ENCODE results near the gene PIGU. TPM values are rescaled to one million over a fixed set of nuclear protein-coding genes. Genes with fewer than 3 reads are reported as not detected.

The PIGU gene
- total RNA-seq, 1 experiment from 2014 or later: 32.8 TPM

DNA sequence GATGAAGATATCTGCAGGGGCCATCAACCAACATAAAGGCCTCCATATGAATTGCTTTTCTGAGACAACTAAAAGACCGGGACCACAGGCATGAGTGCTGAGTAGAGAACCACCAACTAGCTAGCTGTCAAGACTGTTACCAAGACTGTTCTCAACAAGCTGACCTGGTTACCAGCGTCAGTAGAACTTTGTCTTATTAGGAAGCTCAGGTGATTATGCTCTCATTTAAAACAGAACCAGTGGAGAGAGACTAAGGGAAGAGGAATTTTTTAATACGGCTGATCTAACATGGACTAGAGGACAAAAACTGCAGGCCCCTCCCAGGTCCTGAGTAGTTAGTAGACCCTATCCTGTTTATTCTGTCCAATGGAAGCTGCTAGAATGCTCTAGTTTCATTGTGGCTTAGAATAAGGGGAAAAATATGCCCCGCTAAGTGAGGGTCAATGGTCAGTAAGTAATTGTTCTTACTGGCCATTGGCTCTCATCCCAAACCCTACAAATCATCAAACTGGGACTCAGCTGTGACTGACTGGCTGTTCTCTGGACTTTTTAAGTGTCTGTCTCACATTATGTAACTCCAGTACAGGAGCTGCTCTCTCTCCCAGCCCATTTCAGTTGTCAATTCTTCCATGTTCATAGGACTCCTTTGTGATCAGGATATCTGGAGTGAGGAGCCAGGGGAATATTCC lies 164.5 kb downstream of the PIGU start:
- Histone ChIP-seq H3K27me3 (ENCODE audit: insufficient read depth, low read length) (no peaks in the 10 kb centered on the region), H2BK5ac (ENCODE audit: insufficient read length, low read length) (no peak overlapping the region), H3K79me2 (ENCODE audit: insufficient read depth, low read length) (no peaks in the 10 kb centered on the region), H2BK12ac (ENCODE audit: insufficient read length, low read depth, low read length) (no peak overlapping the region), H3K4me1 (ENCODE audit: insufficient read depth, low read length) (no peaks in the 10 kb centered on the region), H2AFZ (ENCODE audit: low read length) (no peak overlapping the region), H2BK120ac (ENCODE audit: low read depth, low read length, poor library complexity, severe bottlenecking) (no peak overlapping the region), H2BK15ac (ENCODE audit: low read depth, low read length) (no peak overlapping the region), H3K4me2 (ENCODE audit: insufficient read depth, insufficient read length, low read length) (no peak overlapping the region), H2BK20ac (ENCODE audit: low read depth, low read length, poor library complexity, severe bottlenecking) (no peak overlapping the region), H3K9me3 (ENCODE audit: control insufficient read depth, low read depth, low read length) (no peaks in the 10 kb centered on the region), H3K14ac (ENCODE audit: insufficient read depth, low read length) (no peak overlapping the region), H3K9ac (ENCODE audit: extremely low read depth, insufficient read length, low read length) (no peak overlapping the region), H4K8ac (replicated peaks; ENCODE audit: insufficient read length, low read depth, low read length) (no peak overlapping the region), H3K23ac (ENCODE audit: insufficient read length, low read depth, low read length) (no peak overlapping the region), H3K27ac (ENCODE audit: insufficient read length, low read depth, low read length) (no peak overlapping the region), H4K91ac (ENCODE audit: insufficient read length, low read depth, low read length) (no peak overlapping the region), H3T11ph (ENCODE audit: low read length) (no peak overlapping the region), H3K23me2 (ENCODE audit: insufficient read length, low read depth, low read length, poor library complexity, severe bottlenecking) (peaks cover 7% of the 10 kb centered on the region), H3K56ac (ENCODE audit: insufficient read length, low read depth, low read length) (no peak overlapping the region), H4K20me1 (ENCODE audit: control insufficient read depth, insufficient read depth, insufficient read length) (no peaks in the 10 kb centered on the region), H3K4ac (ENCODE audit: low read depth, low read length) (no peak overlapping the region), H2AK5ac (ENCODE audit: insufficient read length, low read length) (no peak overlapping the region), H3K18ac (ENCODE audit: insufficient read length, low read depth, low read length) (no peak overlapping the region), H4K5ac (ENCODE audit: insufficient read length, low read depth, low read length) (no peak overlapping the region), H3K79me1 (ENCODE audit: insufficient read depth, low read depth, low read length, poor library complexity, severe bottlenecking) (no peaks in the 10 kb centered on the region)
- DNase-seq: no peak
- TF ChIP-seq, protein P1, sequence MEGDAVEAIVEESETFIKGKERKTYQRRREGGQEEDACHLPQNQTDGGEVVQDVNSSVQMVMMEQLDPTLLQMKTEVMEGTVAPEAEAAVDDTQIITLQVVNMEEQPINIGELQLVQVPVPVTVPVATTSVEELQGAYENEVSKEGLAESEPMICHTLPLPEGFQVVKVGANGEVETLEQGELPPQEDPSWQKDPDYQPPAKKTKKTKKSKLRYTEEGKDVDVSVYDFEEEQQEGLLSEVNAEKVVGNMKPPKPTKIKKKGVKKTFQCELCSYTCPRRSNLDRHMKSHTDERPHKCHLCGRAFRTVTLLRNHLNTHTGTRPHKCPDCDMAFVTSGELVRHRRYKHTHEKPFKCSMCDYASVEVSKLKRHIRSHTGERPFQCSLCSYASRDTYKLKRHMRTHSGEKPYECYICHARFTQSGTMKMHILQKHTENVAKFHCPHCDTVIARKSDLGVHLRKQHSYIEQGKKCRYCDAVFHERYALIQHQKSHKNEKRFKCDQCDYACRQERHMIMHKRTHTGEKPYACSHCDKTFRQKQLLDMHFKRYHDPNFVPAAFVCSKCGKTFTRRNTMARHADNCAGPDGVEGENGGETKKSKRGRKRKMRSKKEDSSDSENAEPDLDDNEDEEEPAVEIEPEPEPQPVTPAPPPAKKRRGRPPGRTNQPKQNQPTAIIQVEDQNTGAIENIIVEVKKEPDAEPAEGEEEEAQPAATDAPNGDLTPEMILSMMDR (conservative IDR thresholded peaks at IDR 0.05): no peak
- Mint-ChIP-seq H3K4me3 (no peak overlapping the region), H3K27ac (0 out of 7 replicates have a peak overlapping the region, but pooled peaks of 1 of the 3 experiments have one; percentile 4), H3K9me3 (no peaks in the 10 kb centered on the region; a peak in 1 of 5 replicates), H3K36me3 (ENCODE audit: insufficient read depth in 1 of 3, low read depth in 3 of 3) (peaks cover 0 to 24% (median 13%) of the 10 kb centered on the region in 3 experiments; a peak in 4 of 7 replicates), H3K4me1 (peaks cover 10 to 12% of the 10 kb centered on the region in 2 experiments), H3K27me3 (ENCODE audit: low read depth) (peaks cover 2% of the 10 kb centered on the region; the same call in 1 of the 2 replicates)
- WGBS (ENCODE audit: extremely low coverage, insufficient read length, low lambda C conversion rate): no CpG with 5 or more reads among the region's 4 CpGs
